HepG2 (cell line): ENCODE results near the gene PPP1R12A. TPM values are rescaled to one million over a fixed set of nuclear protein-coding genes. Genes with fewer than 3 reads are reported as not detected.

ENCODE experiments used
- ATAC-seq: fragments of 200-7000 bp; cut with Tn5 transposase; 3 replicates; pipeline ENCODE4 v1.9.1; 2020; ENCODE audit warnings: mild to moderate bottlenecking, moderate library complexity
- BruUV-seq: library from RNA; stranded (reverse); fragments of 400-500 nt; replicated peaks from 2 replicates; lab custom pipeline; 2021; lab: Mats Ljungman, UMichigan
- CTCF ChIA-PET: fragments of 300-600 bp; formaldehyde crosslinking; extraction: SDS; loops from one replicate; lab custom pipeline; 2021; ENCODE audit warnings: low total read pairs, inconsistent platforms, low intra/inter-chr PET ratio; lab: Yijun Ruan, JAX
- POLR2A ChIA-PET: fragments of 350-600 bp; sonication (Branson Sonifier 250); formaldehyde crosslinking; loops from one replicate; lab custom pipeline; 2020; ENCODE audit warnings: antibody characterized with exemption, inconsistent platforms; lab: Yijun Ruan, JAX
- DNase-seq: peaks from one replicate; pipeline ENCODE4 v3.0.0-alpha.2; 2015; ENCODE audit warnings: low spot score
- FAIRE-seq: peaks from 3 replicates; lab custom pipeline; 2011; peaks lifted over from hg19 to GRCh38; lab: Jason Lieb, UNC
- H2AFZ ChIP-seq: one replicate; pipeline ENCODE4 v1.6.1; 2011; ENCODE audit warnings: low read length, inconsistent platforms
- H3K27ac ChIP-seq: fragments of 300-600 bp; 3 replicates; pipeline ENCODE4 v1.8.0; 2011; ENCODE audit warnings: mixed run types, mild to moderate bottlenecking, mixed read lengths, low read length, inconsistent platforms; ENCODE audit not compliant: insufficient read depth; ENCODE audit errors: extremely low read length
- H3K27me3 ChIP-seq, 2 experiments: fragments of 200-600 bp in 1 of 2; 2 replicates in 1 of 2; 3 replicates in 1 of 2; pipeline versions ENCODE4 v1.6.0 to v1.8.0; 2011; ENCODE audit warnings: low read length in 2 of 2, mild to moderate bottlenecking in 2 of 2, moderate library complexity in 2 of 2, inconsistent platforms in 1 of 2; ENCODE audit not compliant: insufficient read depth in 2 of 2, control insufficient read depth in 1 of 2
- H3K36me3 ChIP-seq, 2 experiments: fragments of 200-600 bp in 1 of 2; replicated peaks in 1 of 2; 2 replicates in 1 of 2; 3 replicates in 1 of 2; pipeline versions ENCODE4 v1.5.1 to v1.8.0; 2011; ENCODE audit warnings: low read length in 2 of 2, inconsistent platforms in 1 of 2; ENCODE audit not compliant: insufficient read depth in 2 of 2, control insufficient read depth in 1 of 2
- H3K4me1 ChIP-seq: 2 replicates; pipeline ENCODE4 v1.5.1; 2012; ENCODE audit warnings: low read length, inconsistent platforms; ENCODE audit not compliant: insufficient read depth
- H3K4me2 ChIP-seq: 2 replicates; pipeline ENCODE4 v1.6.0; 2011; ENCODE audit warnings: low read depth, low read length, inconsistent platforms
- H3K4me3 ChIP-seq, 3 experiments: fragments of 200-600 bp in 1 of 3; sonication (generic), shearing (Covaris generic) in 1 of 3; replicated peaks in 1 of 3; 2 replicates each; pipeline ENCODE4 v1.5.1; 2011 to 2016; ENCODE audit warnings: low read length in 3 of 3, inconsistent platforms in 2 of 3, low read depth in 2 of 3, mild to moderate bottlenecking in 2 of 3, control low read depth in 1 of 3, mixed read lengths in 1 of 3; ENCODE audit not compliant: insufficient read depth in 1 of 3
- H3K79me2 ChIP-seq: one replicate; pipeline ENCODE4 v1.6.1; 2011; ENCODE audit warnings: low read length, inconsistent platforms; ENCODE audit not compliant: insufficient read depth
- H3K9ac ChIP-seq: 2 replicates; pipeline ENCODE4 v1.6.0; 2011; ENCODE audit warnings: mild to moderate bottlenecking, low read depth, low read length, inconsistent platforms; ENCODE audit not compliant: insufficient read depth
- H3K9me3 ChIP-seq: 2 replicates; pipeline ENCODE4 v1.5.1; 2012; ENCODE audit warnings: mild to moderate bottlenecking, low read length
- H4K20me1 ChIP-seq: 2 replicates; pipeline ENCODE4 v1.6.0; 2011; ENCODE audit warnings: inconsistent platforms, mild to moderate bottlenecking, low read length, moderate library complexity; ENCODE audit not compliant: insufficient read depth
- FOSL2 ChIP-seq: sonication (generic); formaldehyde crosslinking; IDR thresholded peaks from 2 replicates; pipeline ENCODE4 v1.4.0; 2020; ENCODE audit warnings: missing genetic modification reagents
- NR2F6 ChIP-seq, 2 experiments: IDR thresholded peaks; 2 replicates each; pipeline ENCODE4 v1.6.1; 2016; ENCODE audit warnings: antibody characterized with exemption in 1 of 2, mild to moderate bottlenecking in 1 of 2
- RFXANK ChIP-seq: IDR thresholded peaks from 2 replicates; pipeline ENCODE4 v1.6.1; 2016
- THAP11 ChIP-seq: IDR thresholded peaks from 2 replicates; pipeline ENCODE4 v1.6.1; 2016; ENCODE audit warnings: missing biosample characterization, missing genetic modification reagents
- ZNF121 ChIP-seq: sonication (generic); formaldehyde crosslinking; IDR thresholded peaks from 2 replicates; pipeline ENCODE4 v1.5.0; 2020; ENCODE audit warnings: mild to moderate bottlenecking, missing genetic modification reagents
- ZSCAN31 ChIP-seq: sonication (generic); formaldehyde crosslinking; IDR thresholded peaks from 2 replicates; pipeline ENCODE4 v1.5.0; 2020; ENCODE audit warnings: low read depth, mild to moderate bottlenecking, missing genetic modification reagents
- WGBS: methylation state at CpG from one replicate; pipeline ENCODE4 v1.1.6; 2017; ENCODE audit warnings: low lambda C conversion rate; 5-methylcytosine and 5-hydroxymethylcytosine counted together
- in situ Hi-C: cut with HindIII; loops from 2 replicates; pipeline ENCODE4 v1.10.0; 2017; ENCODE audit warnings: low pct_unique_long_range_greater_than_20kb; ENCODE audit not compliant: extremely low pct_ligation_motif_present
- intact Hi-C: fragments of 100-400 bp; cut with micrococcal nuclease; formaldehyde crosslinking; loops from one replicate; pipeline ENCODE4 v1.10.0; 2022; ENCODE audit not compliant: unreplicated experiment
- polyA plus RNA-seq, 8 experiments: library from polyadenylated mRNA; depleted of rRNA in 3 of 8; stranded (reverse) in 7 of 8; unstranded in 1 of 8; fragments of >200 nt; fragmentation: Illumina TruSeq in 4 of 8; extraction: Trizol in 4 of 8; gene quantifications; 2 replicates each; pipeline versions ENCODE4 v1.2.1 to v1.2.3, GENCODE V29; 2011 to 2016; ENCODE audit warnings: low read depth in 4 of 8, missing spikeins in 1 of 8, mixed read lengths in 1 of 8; ENCODE audit not compliant: insufficient read depth in 1 of 8
- total RNA-seq, 5 experiments: library from RNA; depleted of rRNA; stranded (reverse); fragments of >200 nt; fragmentation: Illumina TruSeq; extraction: Trizol; gene quantifications; 2 replicates each; pipeline ENCODE4 v1.2.3, GENCODE V29; 2016; ENCODE audit warnings: low read depth in 1 of 5
- TF ChIP-seq, protein P1 (sequence below): sonication (generic); formaldehyde crosslinking; IDR thresholded peaks from 2 replicates; pipeline ENCODE4 v1.8.0; 2022; ENCODE audit warnings: missing genetic modification reagents, mild to moderate bottlenecking, moderate library complexity, borderline replicate concordance
- TF ChIP-seq, protein P2 (sequence below): sonication (generic); formaldehyde crosslinking; IDR thresholded peaks from 2 replicates; pipeline ENCODE4 v1.5.1; 2020; ENCODE audit warnings: mild to moderate bottlenecking, missing genetic modification reagents, moderate library complexity
- TF ChIP-seq, protein P3 (sequence below): sonication (generic); formaldehyde crosslinking; IDR thresholded peaks from 2 replicates; pipeline ENCODE4 v1.4.0; 2020; ENCODE audit warnings: mild to moderate bottlenecking, missing genetic modification reagents

Gene PPP1R12A
- total and polyA plus RNA-seq, 2 of the 13 experiments (the other 11 are each of a cell fraction or from before 2014, with no cell fraction given): 23.8 to 50.0 TPM

DNA sequence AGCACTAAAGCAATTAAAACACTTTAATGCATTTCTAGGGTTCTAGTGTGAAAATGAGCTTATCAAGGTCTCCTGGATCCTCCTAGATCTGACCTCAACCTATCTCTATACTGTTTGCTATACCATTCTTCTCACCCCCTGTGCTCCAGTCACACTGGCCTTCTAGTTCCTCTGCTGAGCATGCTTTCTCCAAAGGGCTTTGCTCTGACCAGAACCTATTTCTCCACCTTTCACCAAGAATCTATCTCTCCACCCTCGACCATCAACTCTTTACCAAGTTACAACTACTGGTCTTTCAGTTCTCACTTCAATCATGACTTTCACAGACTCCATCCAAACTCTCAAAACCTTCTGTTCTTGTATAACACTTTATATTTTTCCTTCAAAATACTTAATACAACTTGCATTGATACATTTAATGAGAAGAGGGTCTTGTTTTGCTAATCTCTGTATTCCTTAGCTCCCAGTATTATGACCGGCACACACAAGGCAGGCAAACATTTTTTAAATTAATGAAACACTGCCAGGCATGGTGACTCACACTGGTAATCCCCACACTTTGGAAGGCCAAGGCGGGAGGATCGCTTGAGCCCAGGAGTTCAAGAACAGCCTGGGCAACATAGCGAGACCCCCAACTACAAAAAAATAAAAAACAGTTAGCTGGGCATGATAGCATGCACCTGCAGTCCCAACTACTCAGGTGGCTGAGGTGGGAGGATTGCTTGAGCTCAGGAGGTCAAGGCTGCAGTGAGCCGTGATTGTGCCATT lies 22.8 kb downstream of the PPP1R12A start:
- no peaks in the 10 kb centered on the region for H3K27me3 ChIP-seq
- no peaks in the 10 kb centered on the region for H3K36me3 ChIP-seq
- peaks cover 26% of the 10 kb centered on the region for H3K4me1 ChIP-seq
- BruUV-seq: no TSS peak
- H3K9ac ChIP-seq: no peak overlapping the region
- TF ChIP-seq, protein P1, sequence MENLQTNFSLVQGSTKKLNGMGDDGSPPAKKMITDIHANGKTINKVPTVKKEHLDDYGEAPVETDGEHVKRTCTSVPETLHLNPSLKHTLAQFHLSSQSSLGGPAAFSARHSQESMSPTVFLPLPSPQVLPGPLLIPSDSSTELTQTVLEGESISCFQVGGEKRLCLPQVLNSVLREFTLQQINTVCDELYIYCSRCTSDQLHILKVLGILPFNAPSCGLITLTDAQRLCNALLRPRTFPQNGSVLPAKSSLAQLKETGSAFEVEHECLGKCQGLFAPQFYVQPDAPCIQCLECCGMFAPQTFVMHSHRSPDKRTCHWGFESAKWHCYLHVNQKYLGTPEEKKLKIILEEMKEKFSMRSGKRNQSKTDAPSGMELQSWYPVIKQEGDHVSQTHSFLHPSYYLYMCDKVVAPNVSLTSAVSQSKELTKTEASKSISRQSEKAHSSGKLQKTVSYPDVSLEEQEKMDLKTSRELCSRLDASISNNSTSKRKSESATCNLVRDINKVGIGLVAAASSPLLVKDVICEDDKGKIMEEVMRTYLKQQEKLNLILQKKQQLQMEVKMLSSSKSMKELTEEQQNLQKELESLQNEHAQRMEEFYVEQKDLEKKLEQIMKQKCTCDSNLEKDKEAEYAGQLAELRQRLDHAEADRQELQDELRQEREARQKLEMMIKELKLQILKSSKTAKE: no peak
- peak; percentile 69 for TF ChIP-seq ZNF121
- TF ChIP-seq NR2F6 (IDR thresholded peaks at IDR 0.05): no peak
- TF ChIP-seq NR2F6 (CRISPR knock-in tag; IDR thresholded peaks at IDR 0.05): 0 out of 2 replicates have a peak, but pooled peaks have one; percentile 8
- TF ChIP-seq FOSL2 (CRISPR knock-in tag): 0 out of 2 replicates have a peak, but pooled peaks have one; percentile 40
- TF ChIP-seq, protein P2, sequence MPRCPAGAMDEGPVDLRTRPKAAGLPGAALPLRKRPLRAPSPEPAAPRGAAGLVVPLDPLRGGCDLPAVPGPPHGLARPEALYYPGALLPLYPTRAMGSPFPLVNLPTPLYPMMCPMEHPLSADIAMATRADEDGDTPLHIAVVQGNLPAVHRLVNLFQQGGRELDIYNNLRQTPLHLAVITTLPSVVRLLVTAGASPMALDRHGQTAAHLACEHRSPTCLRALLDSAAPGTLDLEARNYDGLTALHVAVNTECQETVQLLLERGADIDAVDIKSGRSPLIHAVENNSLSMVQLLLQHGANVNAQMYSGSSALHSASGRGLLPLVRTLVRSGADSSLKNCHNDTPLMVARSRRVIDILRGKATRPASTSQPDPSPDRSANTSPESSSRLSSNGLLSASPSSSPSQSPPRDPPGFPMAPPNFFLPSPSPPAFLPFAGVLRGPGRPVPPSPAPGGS: no peak
- TF ChIP-seq RFXANK: no peak
- TF ChIP-seq, protein P3, sequence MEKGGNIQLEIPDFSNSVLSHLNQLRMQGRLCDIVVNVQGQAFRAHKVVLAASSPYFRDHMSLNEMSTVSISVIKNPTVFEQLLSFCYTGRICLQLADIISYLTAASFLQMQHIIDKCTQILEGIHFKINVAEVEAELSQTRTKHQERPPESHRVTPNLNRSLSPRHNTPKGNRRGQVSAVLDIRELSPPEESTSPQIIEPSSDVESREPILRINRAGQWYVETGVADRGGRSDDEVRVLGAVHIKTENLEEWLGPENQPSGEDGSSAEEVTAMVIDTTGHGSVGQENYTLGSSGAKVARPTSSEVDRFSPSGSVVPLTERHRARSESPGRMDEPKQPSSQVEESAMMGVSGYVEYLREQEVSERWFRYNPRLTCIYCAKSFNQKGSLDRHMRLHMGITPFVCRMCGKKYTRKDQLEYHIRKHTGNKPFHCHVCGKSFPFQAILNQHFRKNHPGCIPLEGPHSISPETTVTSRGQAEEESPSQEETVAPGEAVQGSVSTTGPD: no peak
- TF ChIP-seq ZSCAN31 (CRISPR knock-in tag): no peak
- no peak for TF ChIP-seq THAP11 (CRISPR knock-in tag)
- TF ChIP-seq, all 625 proteins: peak for 3
- intact Hi-C loops: no loop called here
- POLR2A ChIA-PET: no interaction called here
- ATAC-seq (peak; percentile 39; the same call in 1 of the 3 replicates), DNase-seq (no peak), FAIRE-seq (no peak)
- Histone ChIP-seq H4K20me1 (0 out of 2 replicates have a peak, but pooled peaks cover 13% of the 10 kb centered on the region), H2AFZ (no peak overlapping the region), H3K4me3 (no peak overlapping the region), H3K9me3 (no peaks in the 10 kb centered on the region), H3K79me2 (peaks cover 84% of the 10 kb centered on the region), H3K27ac (peak overlapping the region; percentile 19), H3K4me2 (no peak overlapping the region)
- CTCF ChIA-PET: no interaction called here
- in situ Hi-C loops: no loop called here
- 85% methylated on average over 6 of the region's 6 CpGs for WGBS
